ENCODE measurements around the gene WDR70.
"Not testable (repeated sequence)": the region's sequence is repeated elsewhere in the genome, so short reads cannot be mapped to it uniquely, and the experiment has no call there.

- TF ChIP-seq, protein P1, sequence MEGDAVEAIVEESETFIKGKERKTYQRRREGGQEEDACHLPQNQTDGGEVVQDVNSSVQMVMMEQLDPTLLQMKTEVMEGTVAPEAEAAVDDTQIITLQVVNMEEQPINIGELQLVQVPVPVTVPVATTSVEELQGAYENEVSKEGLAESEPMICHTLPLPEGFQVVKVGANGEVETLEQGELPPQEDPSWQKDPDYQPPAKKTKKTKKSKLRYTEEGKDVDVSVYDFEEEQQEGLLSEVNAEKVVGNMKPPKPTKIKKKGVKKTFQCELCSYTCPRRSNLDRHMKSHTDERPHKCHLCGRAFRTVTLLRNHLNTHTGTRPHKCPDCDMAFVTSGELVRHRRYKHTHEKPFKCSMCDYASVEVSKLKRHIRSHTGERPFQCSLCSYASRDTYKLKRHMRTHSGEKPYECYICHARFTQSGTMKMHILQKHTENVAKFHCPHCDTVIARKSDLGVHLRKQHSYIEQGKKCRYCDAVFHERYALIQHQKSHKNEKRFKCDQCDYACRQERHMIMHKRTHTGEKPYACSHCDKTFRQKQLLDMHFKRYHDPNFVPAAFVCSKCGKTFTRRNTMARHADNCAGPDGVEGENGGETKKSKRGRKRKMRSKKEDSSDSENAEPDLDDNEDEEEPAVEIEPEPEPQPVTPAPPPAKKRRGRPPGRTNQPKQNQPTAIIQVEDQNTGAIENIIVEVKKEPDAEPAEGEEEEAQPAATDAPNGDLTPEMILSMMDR (conservative IDR thresholded peaks at IDR 0.05; ENCODE audit: low read depth, low read length): not testable (repeated sequence)
- not testable (repeated sequence) for TF ChIP-seq EZH2 (IDR thresholded peaks at IDR 0.05; ENCODE audit: borderline replicate concordance, low read depth, low read length, poor library complexity, severe bottlenecking)
Observed at GRCh38 chr5:37415456-37415855, 36.3 kb downstream of the WDR70 start.
